GM18907 (cell line): ENCODE data around the gene PPP2R2D.
"Not testable (repeated sequence)": the region's sequence is repeated elsewhere in the genome, so short reads cannot be mapped to it uniquely, and the experiment has no call there.

Experiments
- ATAC-seq: cut with Tn5 transposase; IDR thresholded peaks from one replicate; pipeline ENCODE4 v1.9.1; 2021; ENCODE audit warnings: mild to moderate bottlenecking, moderate library complexity; ENCODE audit not compliant: unreplicated experiment

The PPP2R2D gene

GRCh38 chr10:131944976-131945695, 44.3 kb downstream of the PPP2R2D start:
- ATAC-seq, result no peak

DNA sequence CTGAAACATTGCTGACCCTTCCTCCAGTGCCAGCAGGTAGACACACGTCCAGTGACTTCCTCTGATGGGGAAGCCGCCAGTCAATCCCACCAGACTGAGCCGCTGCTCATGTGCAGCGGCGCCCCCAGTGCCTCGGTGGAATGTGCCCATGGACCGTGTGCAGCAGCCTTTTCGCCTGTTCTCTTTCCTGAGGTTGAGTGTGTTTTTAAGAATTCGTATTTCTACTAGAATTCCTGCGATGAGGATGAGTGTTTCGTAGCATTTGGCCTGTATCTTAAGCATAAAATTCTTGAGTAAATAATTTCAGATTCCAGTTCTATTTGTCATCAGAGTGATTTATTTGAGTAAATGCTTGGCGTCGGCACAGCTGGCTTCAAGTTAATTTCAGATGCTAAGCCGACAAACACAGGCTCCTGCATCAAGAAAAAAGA, 45.5 kb downstream of the PPP2R2D start:
- no peak for ATAC-seq

DNA sequence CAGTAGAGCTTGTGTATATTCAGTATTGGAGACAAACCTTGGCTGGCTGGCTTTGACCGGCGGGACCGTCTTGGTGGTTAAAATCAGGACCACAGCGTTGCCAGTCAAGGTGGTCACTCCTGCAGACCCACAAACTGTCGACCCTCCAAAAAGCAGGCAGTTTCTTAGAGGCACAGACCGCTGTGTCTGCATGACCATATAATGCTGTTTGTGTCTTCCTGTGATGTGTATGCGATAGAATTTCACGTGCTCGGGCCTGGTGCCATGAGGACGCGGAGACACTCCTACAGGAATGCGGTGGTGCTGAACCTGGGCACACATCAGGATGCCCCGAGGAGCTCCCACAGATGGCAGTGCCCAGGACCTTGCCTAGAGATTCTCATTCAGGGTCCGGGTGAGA, 46.1 kb downstream of the PPP2R2D start:
- no peak for ATAC-seq

DNA sequence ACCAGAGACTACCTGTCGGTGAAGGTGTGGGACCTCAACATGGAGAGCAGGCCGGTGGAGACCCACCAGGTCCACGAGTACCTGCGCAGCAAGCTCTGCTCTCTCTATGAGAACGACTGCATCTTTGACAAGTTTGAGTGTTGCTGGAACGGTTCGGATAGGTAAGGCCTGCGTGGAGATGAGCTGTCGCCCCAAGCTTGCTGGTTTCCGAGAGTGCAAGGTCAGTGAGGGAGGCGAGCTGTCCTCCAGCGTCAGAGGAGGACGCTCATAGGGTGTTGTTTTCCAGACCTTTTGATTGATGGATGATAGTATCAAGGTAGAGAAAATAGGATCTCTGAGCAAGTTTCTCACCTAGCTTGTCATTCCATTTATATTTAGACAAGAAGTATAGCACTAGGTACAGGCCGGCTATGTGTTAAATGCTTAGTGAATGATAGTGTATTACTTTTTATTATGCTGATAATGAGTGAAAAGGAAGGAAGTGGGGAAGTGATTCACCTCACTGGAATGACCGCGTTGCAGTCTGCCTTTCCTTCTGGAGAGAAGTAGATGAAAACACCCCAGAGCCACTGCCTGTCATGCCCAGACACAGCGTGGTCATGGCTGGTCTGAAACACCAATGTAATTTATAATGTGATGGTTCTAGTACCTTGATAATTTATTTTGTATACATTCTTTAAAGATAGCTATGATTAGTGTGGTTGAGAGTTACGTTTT, 47.0 kb downstream of the PPP2R2D start:
- no peak for ATAC-seq

DNA sequence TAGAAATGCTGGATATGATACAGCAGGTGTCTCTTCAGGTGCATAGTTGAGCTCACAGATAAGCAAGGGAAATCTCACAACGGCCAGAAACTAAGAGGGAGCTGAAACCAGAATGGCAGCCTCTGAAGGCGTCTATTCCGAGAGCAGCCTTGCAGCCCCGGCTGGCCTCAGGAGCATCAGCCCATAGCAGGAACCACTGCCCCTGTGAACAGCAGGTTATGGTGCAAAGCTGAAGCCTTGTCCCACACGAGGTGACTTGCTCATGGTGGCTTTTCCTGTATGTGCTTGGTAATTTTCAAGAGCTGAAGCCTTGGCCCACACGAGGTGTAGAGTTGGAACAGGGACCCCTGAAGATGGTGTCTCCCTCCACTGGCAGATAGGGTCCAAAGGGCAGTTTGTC, 47.7 kb downstream of the PPP2R2D start:
- no peak for ATAC-seq

DNA sequence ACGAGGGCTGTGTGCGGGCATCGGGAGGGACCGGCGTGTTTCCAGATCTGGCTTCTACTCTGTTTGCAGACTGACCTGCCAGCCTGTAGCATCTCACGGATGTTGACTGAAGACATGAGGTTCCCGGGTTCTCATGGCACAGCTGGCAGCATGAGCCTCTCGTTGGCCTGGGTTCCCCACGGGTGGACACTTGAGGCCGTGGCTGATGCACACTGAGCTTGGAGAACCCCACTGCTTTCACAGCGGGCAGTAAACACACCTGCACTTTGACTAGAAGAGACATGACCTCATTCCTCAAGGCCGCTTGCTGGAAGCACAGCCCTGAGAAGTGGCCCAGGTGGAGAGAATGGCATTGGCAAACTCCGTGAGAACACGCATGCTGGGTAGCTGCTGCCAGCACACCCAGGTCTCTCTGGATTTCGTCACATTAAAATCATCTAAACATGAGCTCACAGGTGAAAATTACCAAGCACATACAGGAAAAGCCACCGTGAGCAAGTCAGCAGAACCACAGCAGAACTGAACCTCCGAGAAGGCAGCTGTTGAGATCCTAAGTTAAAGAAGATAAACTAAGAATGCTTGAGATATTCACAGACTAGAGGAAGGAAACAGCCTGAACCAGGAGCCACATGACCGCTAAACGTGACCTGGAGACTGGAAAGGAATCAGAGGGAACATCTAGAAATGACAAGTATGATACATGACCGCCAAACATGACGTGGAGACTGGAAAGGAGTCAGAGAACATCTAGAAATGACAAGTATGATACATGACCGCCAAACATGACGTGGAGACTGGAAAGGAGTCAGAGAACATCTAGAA, 48.4 kb downstream of the PPP2R2D start:
- no peak for ATAC-seq

DNA sequence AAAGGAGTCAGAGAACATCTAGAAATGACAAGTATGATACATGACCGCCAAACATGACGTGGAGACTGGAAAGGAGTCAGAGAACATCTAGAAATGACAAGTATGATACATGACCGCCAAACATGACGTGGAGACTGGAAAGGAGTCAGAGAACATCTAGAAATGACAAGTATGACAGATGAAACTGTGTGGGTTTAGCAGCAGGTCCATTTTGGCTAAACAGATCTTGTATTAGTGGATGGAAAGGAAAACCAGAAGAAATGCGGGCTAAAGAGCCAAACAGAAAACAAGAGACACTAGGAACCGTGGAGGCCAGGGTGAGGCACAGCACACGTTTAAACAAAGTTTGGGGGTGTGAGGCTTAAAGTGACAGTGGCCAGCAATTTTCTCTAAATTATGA, 49.1 kb downstream of the PPP2R2D start:
- ATAC-seq, result not testable (repeated sequence)

- ATAC-seq, result no peak
Observed at GRCh38 chr10:131954356-131954965, 53.7 kb downstream of the PPP2R2D start.

DNA sequence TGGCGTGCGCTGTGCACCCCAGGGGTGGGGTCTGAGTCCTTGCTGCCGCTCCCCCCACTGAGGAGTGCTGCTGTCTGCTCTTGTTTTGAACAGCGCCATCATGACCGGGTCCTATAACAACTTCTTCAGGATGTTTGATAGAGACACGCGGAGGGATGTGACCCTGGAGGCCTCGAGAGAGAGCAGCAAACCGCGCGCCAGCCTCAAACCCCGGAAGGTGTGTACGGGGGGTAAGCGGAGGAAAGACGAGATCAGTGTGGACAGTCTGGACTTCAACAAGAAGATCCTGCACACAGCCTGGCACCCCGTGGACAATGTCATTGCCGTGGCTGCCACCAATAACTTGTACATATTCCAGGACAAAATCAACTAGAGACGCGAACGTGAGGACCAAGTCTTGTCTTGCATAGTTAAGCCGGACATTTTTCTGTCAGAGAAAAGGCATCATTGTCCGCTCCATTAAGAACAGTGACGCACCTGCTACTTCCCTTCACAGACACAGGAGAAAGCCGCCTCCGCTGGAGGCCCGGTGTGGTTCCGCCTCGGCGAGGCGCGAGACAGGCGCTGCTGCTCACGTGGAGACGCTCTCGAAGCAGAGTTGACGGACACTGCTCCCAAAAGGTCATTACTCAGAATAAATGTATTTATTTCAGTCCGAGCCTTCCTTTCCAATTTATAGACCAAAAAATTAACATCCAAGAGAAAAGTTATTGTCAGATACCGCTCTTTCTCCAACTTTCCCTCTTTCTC, 55.0 kb downstream of the PPP2R2D start:
- no peak for ATAC-seq

- ATAC-seq, result no peak
Observed at GRCh38 chr10:131959841-131960240, 59.0 kb downstream of the PPP2R2D start.

DNA sequence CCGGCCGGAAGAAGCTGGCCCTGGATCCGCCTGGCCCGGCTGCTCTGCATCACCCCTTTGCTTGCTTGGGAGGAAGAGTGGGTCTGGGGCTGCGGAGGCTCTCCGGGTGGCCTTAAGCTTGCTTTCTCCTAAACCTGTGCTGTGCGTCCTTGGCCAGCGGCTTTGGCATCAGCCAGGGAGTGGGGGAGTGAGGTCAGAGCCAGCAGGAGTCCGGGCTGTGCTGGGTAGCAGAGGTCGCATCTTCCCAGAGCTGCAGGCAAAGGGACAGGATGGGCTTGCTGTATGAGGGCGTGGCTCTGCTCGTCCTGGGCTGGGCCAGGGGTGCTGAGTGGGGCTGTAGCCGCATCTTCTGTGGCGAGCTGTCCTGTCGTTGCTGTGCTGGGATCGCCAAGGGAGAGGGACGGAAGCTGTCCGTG, 59.8 kb downstream of the PPP2R2D start:
- ATAC-seq, result no peak

DNA sequence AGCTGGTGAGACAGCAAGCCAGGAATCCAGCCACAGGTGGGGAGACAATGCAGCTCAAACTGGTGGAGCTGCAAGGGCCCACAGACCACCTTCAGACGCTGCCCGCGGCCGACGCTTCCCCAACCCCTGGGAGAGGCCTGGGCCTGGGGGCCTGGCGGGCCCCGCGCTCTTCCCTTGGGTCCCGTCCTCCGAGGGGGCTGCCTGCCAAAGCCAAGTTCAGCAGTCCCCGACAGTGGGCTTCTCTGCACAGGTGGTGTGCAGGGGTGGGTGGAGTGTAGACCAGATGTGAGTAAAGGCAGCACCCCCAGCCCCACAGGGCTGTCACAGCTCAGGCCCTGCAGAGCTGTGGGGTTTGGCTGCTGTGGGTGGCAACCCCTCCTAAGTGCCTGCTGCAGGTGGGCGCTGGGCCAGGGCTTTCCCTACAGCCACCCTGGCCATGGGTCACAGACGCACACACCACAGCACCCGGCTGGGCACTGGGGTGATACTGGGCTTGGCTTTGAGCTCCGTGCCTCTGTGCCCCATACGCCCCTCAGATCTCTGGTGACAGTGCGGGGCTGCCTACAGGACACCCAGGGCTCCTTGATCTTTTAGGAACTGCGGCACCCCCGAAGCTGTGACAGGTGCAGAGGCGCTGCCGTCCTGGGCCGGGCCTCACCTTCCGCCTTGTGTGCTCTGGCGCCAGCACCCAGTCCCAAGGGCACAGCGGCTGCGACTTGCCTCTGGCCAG, 60.4 kb downstream of the PPP2R2D start:
- no peak for ATAC-seq

GRCh38 chr10:131961777-131962662, 61.2 kb downstream of the PPP2R2D start:
- no peak for ATAC-seq

DNA sequence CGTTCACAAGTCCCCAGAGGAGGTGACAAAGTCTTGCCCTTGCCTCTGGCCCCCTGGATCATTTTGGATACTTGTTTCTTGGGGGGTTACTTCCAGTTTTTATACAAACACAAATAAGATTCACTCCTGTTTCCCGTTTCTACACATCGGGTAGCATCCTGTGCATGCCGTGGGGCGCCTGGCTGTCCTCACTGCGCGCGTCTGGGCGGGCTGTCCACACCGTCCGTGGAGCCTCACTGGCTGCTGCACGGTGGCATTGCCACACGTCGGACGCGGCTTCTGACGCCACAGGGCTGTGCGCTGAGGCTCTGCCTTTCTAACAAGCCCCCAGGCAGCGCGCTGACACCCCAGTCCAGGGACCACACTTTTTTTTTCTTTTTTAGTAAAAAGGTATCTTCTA, 62.5 kb downstream of the PPP2R2D start:
- no peak for ATAC-seq

DNA sequence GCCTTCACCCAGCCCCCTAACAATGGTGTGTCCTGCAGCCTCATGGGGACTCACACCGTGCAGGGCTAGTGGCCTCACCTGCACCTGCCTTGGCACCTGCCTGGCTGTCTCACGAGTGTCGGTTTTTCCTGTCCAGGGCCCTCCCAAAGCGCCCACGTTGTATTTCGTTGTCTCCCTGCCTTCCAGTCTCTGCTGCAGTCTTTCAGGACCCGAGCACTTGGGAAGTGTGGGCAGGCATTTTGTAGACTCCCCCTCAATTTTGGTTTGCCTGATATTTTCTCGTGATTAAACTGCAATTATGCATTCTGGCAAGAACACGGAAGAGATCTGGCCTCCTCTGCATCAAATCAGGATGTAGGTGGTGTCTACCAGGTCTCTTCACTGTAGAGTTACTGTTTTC, 63.0 kb downstream of the PPP2R2D start:
- ATAC-seq, result no peak

DNA sequence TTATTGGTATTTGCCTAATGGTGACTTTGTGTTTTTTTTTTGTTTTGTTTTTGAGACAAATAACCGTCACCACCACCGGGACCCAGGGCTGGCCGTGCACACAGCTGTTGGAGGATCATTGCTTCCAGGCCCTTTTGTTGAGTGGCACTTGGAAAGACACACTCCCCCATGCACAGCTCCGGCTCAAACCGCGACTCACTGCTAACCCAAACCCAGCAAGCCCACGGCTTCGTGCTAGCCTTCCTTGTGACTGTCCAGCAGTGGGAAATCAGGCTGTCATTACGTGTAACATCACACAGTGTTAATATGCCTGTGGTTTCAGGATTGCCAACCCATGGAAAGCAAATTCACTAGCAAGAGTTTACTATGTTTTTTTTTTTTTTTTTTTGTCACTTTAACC, 63.5 kb downstream of the PPP2R2D start:
- no peak for ATAC-seq

- no peak for ATAC-seq
Observed at GRCh38 chr10:131968949-131969348, 68.1 kb downstream of the PPP2R2D start.

- no peak for ATAC-seq
Observed at GRCh38 chr10:131970946-131971345, 70.1 kb downstream of the PPP2R2D start.

GRCh38 chr10:131971591-131971990, 70.8 kb downstream of the PPP2R2D start:
- ATAC-seq, result no peak
